Measurements from ENCODE around the gene C19orf53. TPM values are rescaled to one million over a fixed set of nuclear protein-coding genes. Genes with fewer than 3 reads are reported as not detected.

The C19orf53 gene
- total RNA-seq, 2 experiments from 2014 or later = 85.2 to 88.1 TPM

GRCh38 chr19:13825489-13826441 is 51.5 kb downstream of the C19orf53 start:
- POLR2A ChIA-PET = interaction anchor here (1.6 to 3.6 kb wide), 2 partner anchors 10 to 30 kb away, joined by 3 to 13 read pairs; partner anchors contain the start of gene ZSWIM4
- Mint-ChIP-seq H3K4me1 (peaks cover 4% of the 10 kb centered on the region), H3K27ac (no peak overlapping the region), H3K4me3 (no peak overlapping the region), H3K27me3 (no peaks in the 10 kb centered on the region), H3K36me3 (peaks cover 14% of the 10 kb centered on the region), H3K9me3 (no peaks in the 10 kb centered on the region)
- DNase-seq (no peak), ATAC-seq (ENCODE audit: low read depth) (no peak)

GRCh38 chr19:13826652-13827235 is 52.5 kb downstream of the C19orf53 start:
- POLR2A ChIA-PET = interaction anchor here (1.6 to 3.6 kb wide), 2 partner anchors 9 to 31 kb away, joined by 3 to 13 read pairs; partner anchors contain the start of gene ZSWIM4

DNA sequence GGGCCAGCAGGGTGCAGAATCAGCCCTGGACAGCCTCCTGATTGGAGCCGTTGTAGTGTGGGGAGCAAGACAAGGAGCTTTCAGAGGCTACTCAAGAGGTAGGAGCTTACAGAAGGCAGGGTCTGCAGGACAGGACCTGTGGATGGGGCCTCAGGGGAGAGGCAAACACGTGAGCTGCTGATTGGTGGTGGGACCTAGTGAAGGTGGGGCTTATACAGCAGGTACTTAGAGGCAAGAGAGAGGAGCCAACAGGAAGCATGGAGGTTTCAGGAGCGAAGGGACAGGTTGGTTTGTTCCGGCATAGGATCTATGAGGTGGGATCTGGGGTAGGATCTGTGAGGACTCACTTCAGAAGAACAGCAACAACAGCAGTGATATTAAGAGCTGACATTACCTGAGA is 53.4 kb downstream of the C19orf53 start:
- POLR2A ChIA-PET = interaction anchor here (0.6 to 1.3 kb wide), 4 partner anchors 12 to 30 kb away, joined by 3 to 5 read pairs (median 4); no protein-coding TSS in a partner anchor
- no peak for ATAC-seq (ENCODE audit: low read depth)
- Mint-ChIP-seq H3K4me3 (no peak overlapping the region), H3K27ac (no peak overlapping the region), H3K27me3 (no peaks in the 10 kb centered on the region), H3K4me1 (peaks cover 6% of the 10 kb centered on the region), H3K36me3 (peaks cover 17% of the 10 kb centered on the region), H3K9me3 (no peaks in the 10 kb centered on the region)
- DNase-seq = no peak

More at GRCh38 chr19:13826652-13827235, 52.5 kb downstream of the C19orf53 start:
- H3K9me3 Mint-ChIP-seq = no peaks in the 10 kb centered on the region
- peaks cover 4% of the 10 kb centered on the region for H3K4me1 Mint-ChIP-seq
- peaks cover 15% of the 10 kb centered on the region for H3K36me3 Mint-ChIP-seq
- ATAC-seq (ENCODE audit: low read depth) (no peak), DNase-seq (no peak)
- H3K27ac Mint-ChIP-seq = no peak overlapping the region
- H3K4me3 Mint-ChIP-seq = no peak overlapping the region
- no peaks in the 10 kb centered on the region for H3K27me3 Mint-ChIP-seq

Other genes starting within 250 kb of the C19orf53 start
- gene MRI1, start 9.9 kb upstream of the C19orf53 start, total RNA-seq = 10 to 100 TPM; 63.5 to 65.3 TPM
- 1 to 10 TPM; 9.6 to 9.9 TPM for gene ZSWIM4, start 21.0 kb downstream of the C19orf53 start, total RNA-seq
- 1 to 10 TPM in 1 of 2 experiments, not detected in 1; 2.3 TPM for gene NANOS3, start 102.7 kb downstream of the C19orf53 start, total RNA-seq
- 1 to 10 TPM; 5.5 to 7.2 TPM for gene BRME1, start 131.7 kb downstream of the C19orf53 start, total RNA-seq
- gene CC2D1A, start 131.7 kb downstream of the C19orf53 start, total RNA-seq = 10 to 100 TPM; 34.7 to 34.8 TPM
- gene PODNL1, start 164.0 kb downstream of the C19orf53 start, total RNA-seq = 1 to 10 TPM; 1.2 to 1.4 TPM
- gene DCAF15, start 178.1 kb downstream of the C19orf53 start, total RNA-seq = 100 to 1,000 TPM; 105 to 106 TPM
- gene RFX1, start 231.9 kb downstream of the C19orf53 start, total RNA-seq = 10 to 100 TPM; 17.7 to 22.2 TPM

Measured in activated naive CD8-positive, alpha-beta T cell treated with anti-CD3 and anti-CD28 coated beads, Interleukin-2, amount 10 ng/mL, durations not matched to agents 7 days and 5 days (primary cell).